ENCODE measurements around the gene ZBTB4. TPM values are rescaled to one million over a fixed set of nuclear protein-coding genes. Genes with fewer than 3 reads are reported as not detected.

Gene ZBTB4
- total and polyA plus RNA-seq, 9 of the 15 experiments (the other 6 are each of a cell fraction or from before 2014, with no cell fraction given), result 0.92 to 6.9 (median 3.3) TPM

- TF ChIP-seq, protein P1, sequence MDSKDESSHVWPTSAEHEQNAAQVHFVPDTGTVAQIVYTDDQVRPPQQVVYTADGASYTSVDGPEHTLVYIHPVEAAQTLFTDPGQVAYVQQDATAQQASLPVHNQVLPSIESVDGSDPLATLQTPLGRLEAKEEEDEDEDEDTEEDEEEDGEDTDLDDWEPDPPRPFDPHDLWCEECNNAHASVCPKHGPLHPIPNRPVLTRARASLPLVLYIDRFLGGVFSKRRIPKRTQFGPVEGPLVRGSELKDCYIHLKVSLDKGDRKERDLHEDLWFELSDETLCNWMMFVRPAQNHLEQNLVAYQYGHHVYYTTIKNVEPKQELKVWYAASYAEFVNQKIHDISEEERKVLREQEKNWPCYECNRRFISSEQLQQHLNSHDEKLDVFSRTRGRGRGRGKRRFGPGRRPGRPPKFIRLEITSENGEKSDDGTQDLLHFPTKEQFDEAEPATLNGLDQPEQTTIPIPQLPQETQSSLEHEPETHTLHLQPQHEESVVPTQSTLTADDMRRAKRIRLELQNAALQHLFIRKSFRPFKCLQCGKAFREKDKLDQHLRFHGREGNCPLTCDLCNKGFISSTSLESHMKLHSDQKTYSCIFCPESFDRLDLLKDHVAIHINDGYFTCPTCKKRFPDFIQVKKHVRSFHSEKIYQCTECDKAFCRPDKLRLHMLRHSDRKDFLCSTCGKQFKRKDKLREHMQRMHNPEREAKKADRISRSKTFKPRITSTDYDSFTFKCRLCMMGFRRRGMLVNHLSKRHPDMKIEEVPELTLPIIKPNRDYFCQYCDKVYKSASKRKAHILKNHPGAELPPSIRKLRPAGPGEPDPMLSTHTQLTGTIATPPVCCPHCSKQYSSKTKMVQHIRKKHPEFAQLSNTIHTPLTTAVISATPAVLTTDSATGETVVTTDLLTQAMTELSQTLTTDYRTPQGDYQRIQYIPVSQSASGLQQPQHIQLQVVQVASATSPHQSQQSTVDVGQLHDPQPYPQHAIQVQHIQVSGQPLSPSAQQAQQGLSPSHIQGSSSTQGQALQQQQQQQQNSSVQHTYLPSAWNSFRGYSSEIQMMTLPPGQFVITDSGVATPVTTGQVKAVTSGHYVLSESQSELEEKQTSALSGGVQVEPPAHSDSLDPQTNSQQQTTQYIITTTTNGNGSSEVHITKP (IDR thresholded peaks at IDR 0.05; ENCODE audit: partially characterized antibody), result peak; percentile 20
- peak; percentile 73; the same call in 1 of the 2 replicates for TF ChIP-seq ZBTB7A (IDR thresholded peaks at IDR 0.05; ENCODE audit: borderline replicate concordance, control insufficient read depth, low read depth, low read length)
- TF ChIP-seq JUND (IDR thresholded peaks at IDR 0.05; ENCODE audit: borderline replicate concordance, low read depth, low read length), result 0 out of 2 replicates have a peak, but pooled peaks have one; percentile 4
- no peak for TF ChIP-seq JUND (tag; IDR thresholded peaks at IDR 0.05; ENCODE audit: borderline replicate concordance, low read depth, low read length)
- TF ChIP-seq SP1 (CRISPR knock-in tag; IDR thresholded peaks at IDR 0.05), result 0 out of 2 replicates have a peak, but pooled peaks have one; percentile 32
- peak; percentile 33; the same call in 1 of the 2 replicates for TF ChIP-seq NR2C1 (IDR thresholded peaks at IDR 0.05)
- peak; percentile 44; the same call in 1 of the 2 replicates for TF ChIP-seq NR2C1 (tag; IDR thresholded peaks at IDR 0.05)
- TF ChIP-seq ZBTB17 (CRISPR knock-in tag; IDR thresholded peaks at IDR 0.05), result peak; percentile 96
- TF ChIP-seq HDAC2 (IDR thresholded peaks at IDR 0.05), result no peak
- no peak for TF ChIP-seq HDAC6 (IDR thresholded peaks at IDR 0.05; ENCODE audit: low read depth, low read length)
- TF ChIP-seq MAZ (CRISPR knock-in tag; conservative IDR thresholded peaks at IDR 0.05 in 1 of 2, IDR thresholded peaks at IDR 0.05 in 1 of 2), result peak; percentile 19 to 31; a peak in 3 of 4 replicates
- no peak for TF ChIP-seq NR2C2 (CRISPR knock-in tag; IDR thresholded peaks at IDR 0.05)
- TF ChIP-seq NR2C2 (tag; IDR thresholded peaks at IDR 0.05), result peak; percentile 78
- TF ChIP-seq XRCC3 (IDR thresholded peaks at IDR 0.05), result no peak
- peak in 1 of 2 experiments; percentile 15; a peak in 1 of 4 replicates for TF ChIP-seq RAD21 (CRISPR knock-in tag; conservative IDR thresholded peaks at IDR 0.05 in 1 of 2, IDR thresholded peaks at IDR 0.05 in 1 of 2)
- TF ChIP-seq, protein P2, sequence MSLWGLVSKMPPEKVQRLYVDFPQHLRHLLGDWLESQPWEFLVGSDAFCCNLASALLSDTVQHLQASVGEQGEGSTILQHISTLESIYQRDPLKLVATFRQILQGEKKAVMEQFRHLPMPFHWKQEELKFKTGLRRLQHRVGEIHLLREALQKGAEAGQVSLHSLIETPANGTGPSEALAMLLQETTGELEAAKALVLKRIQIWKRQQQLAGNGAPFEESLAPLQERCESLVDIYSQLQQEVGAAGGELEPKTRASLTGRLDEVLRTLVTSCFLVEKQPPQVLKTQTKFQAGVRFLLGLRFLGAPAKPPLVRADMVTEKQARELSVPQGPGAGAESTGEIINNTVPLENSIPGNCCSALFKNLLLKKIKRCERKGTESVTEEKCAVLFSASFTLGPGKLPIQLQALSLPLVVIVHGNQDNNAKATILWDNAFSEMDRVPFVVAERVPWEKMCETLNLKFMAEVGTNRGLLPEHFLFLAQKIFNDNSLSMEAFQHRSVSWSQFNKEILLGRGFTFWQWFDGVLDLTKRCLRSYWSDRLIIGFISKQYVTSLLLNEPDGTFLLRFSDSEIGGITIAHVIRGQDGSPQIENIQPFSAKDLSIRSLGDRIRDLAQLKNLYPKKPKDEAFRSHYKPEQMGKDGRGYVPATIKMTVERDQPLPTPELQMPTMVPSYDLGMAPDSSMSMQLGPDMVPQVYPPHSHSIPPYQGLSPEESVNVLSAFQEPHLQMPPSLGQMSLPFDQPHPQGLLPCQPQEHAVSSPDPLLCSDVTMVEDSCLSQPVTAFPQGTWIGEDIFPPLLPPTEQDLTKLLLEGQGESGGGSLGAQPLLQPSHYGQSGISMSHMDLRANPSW (CRISPR knock-in tag; IDR thresholded peaks at IDR 0.05), result no peak
- TF ChIP-seq CREM (IDR thresholded peaks at IDR 0.05; ENCODE audit: low read depth), result 0 out of 2 replicates have a peak, but pooled peaks have one; percentile 11
- TF ChIP-seq POLR2A (conservative IDR thresholded peaks at IDR 0.05), result no peak
- TF ChIP-seq, protein P3, sequence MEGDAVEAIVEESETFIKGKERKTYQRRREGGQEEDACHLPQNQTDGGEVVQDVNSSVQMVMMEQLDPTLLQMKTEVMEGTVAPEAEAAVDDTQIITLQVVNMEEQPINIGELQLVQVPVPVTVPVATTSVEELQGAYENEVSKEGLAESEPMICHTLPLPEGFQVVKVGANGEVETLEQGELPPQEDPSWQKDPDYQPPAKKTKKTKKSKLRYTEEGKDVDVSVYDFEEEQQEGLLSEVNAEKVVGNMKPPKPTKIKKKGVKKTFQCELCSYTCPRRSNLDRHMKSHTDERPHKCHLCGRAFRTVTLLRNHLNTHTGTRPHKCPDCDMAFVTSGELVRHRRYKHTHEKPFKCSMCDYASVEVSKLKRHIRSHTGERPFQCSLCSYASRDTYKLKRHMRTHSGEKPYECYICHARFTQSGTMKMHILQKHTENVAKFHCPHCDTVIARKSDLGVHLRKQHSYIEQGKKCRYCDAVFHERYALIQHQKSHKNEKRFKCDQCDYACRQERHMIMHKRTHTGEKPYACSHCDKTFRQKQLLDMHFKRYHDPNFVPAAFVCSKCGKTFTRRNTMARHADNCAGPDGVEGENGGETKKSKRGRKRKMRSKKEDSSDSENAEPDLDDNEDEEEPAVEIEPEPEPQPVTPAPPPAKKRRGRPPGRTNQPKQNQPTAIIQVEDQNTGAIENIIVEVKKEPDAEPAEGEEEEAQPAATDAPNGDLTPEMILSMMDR (IDR thresholded peaks at IDR 0.05 in 2 of 3, conservative IDR thresholded peaks at IDR 0.05 in 1 of 3; ENCODE audit: insufficient read depth in 2 of 3, low read depth in 1 of 3, low read length in 3 of 3), result peak in 2 of 3 experiments; percentile 10 to 16; a peak in 1 of 6 replicates
Measured at GRCh38 chr17:7444682-7445618, 34.5 kb downstream of the ZBTB4 start, which contains the start of gene CHRNB1 (continued).
